GM12878 (cell line): ENCODE results near the gene KCTD17. TPM values are rescaled to one million over a fixed set of nuclear protein-coding genes. Genes with fewer than 3 reads are reported as not detected.

Experiments used
- ATAC-seq: fragments of 200-7000 bp; cut with Tn5 transposase; 3 replicates; pipeline ENCODE4 v1.9.1; 2020; ENCODE audit warnings: mild to moderate bottlenecking, moderate library complexity
- BruUV-seq: library from RNA; stranded (reverse); fragments of 400-500 nt; replicated peaks from 2 replicates; lab custom pipeline; 2021; lab: Mats Ljungman, UMichigan
- CTCF ChIA-PET: fragments of 300-600 bp; sonication (Branson Sonifier 250); formaldehyde crosslinking; extraction: SDS; loops from one replicate; lab custom pipeline; 2021; ENCODE audit warnings: inconsistent platforms; lab: Yijun Ruan, JAX
- POLR2A ChIA-PET: fragments of 350-600 bp; formaldehyde crosslinking; extraction: SDS; loops from one replicate; lab custom pipeline; 2021; ENCODE audit warnings: inconsistent platforms; lab: Charles Lee
- RAD21 ChIA-PET: fragments of 300-600 bp; sonication (Branson Sonifier 250); formaldehyde crosslinking; loops from one replicate; lab custom pipeline; 2023; ENCODE audit warnings: antibody characterized with exemption; ENCODE audit not compliant: unreplicated experiment; lab: Charles Lee
- SMC1A ChIA-PET: fragments of 300-600 bp; sonication (Branson Sonifier 250); formaldehyde crosslinking; loops from one replicate; lab custom pipeline; 2023; ENCODE audit not compliant: unreplicated experiment, uncharacterized antibody; lab: Charles Lee
- DNase-seq: peaks from one replicate; pipeline ENCODE4 v3.0.0-alpha.2; 2011; ENCODE audit warnings: low read depth, low spot score
- FAIRE-seq: peaks from 3 replicates; lab custom pipeline; 2011; peaks lifted over from hg19 to GRCh38; lab: Jason Lieb, UNC
- H2AFZ ChIP-seq: 2 replicates; pipeline ENCODE4 v1.6.0; 2011; ENCODE audit warnings: low read depth, low read length, control low read depth; ENCODE audit not compliant: control insufficient read depth
- H3K27ac ChIP-seq: 2 replicates; pipeline ENCODE4 v1.5.1; 2011; ENCODE audit warnings: control low read depth; ENCODE audit not compliant: control insufficient read depth, insufficient read depth
- H3K27me3 ChIP-seq, 2 experiments: replicated peaks in 1 of 2; 2 replicates each; pipeline versions ENCODE4 v1.6.0 to v1.6.1; 2011; ENCODE audit warnings: low read length in 1 of 2; ENCODE audit not compliant: control insufficient read depth in 2 of 2, insufficient read depth in 2 of 2
- H3K36me3 ChIP-seq, 2 experiments: 2 replicates each; pipeline ENCODE4 v1.5.1; 2011; ENCODE audit warnings: low read length in 1 of 2; ENCODE audit not compliant: control insufficient read depth in 2 of 2, insufficient read depth in 2 of 2
- H3K4me1 ChIP-seq: 2 replicates; pipeline ENCODE4 v1.6.1; 2011; ENCODE audit warnings: mild to moderate bottlenecking, low read length, moderate library complexity, mixed read lengths; ENCODE audit not compliant: control insufficient read depth, insufficient read depth
- H3K4me2 ChIP-seq: 2 replicates; pipeline ENCODE4 v1.6.0; 2011; ENCODE audit warnings: control low read depth; ENCODE audit not compliant: control insufficient read depth, insufficient read depth
- H3K4me3 ChIP-seq: fragments of 200-600 bp; sonication (generic); 2 replicates; pipeline ENCODE4 v1.5.1; 2016
- H3K79me2 ChIP-seq: 2 replicates; pipeline ENCODE4 v1.6.0; 2011; ENCODE audit warnings: low read length; ENCODE audit not compliant: control insufficient read depth, insufficient read depth
- H3K9ac ChIP-seq: 2 replicates; pipeline ENCODE4 v1.8.0; 2011; ENCODE audit warnings: low read length, control low read depth, mixed read lengths; ENCODE audit not compliant: control insufficient read depth, insufficient read depth
- H3K9me3 ChIP-seq: replicated peaks from 3 replicates; pipeline ENCODE4 v1.5.1; 2011; ENCODE audit warnings: mild to moderate bottlenecking, low read length; ENCODE audit not compliant: control insufficient read depth, insufficient read depth
- H4K20me1 ChIP-seq: 2 replicates; pipeline ENCODE4 v1.6.0; 2011; ENCODE audit not compliant: control insufficient read depth, insufficient read depth
- ETV6 ChIP-seq, 2 experiments: fragments of 450-650 bp in 1 of 2; IDR thresholded peaks in 1 of 2; conservative IDR thresholded peaks in 1 of 2; 2 replicates each; pipeline ENCODE4 v1.6.1; 2014; ENCODE audit warnings: antibody characterized with exemption in 1 of 2, borderline replicate concordance in 1 of 2, low read depth in 1 of 2, mild to moderate bottlenecking in 1 of 2, moderate library complexity in 1 of 2
- PKNOX1 ChIP-seq: fragments of 450-650 bp; IDR thresholded peaks from 2 replicates; pipeline ENCODE4 v1.6.1; 2016; ENCODE audit warnings: mild to moderate bottlenecking
- WGBS: methylation state at CpG from one replicate; pipeline ENCODE4 v1.1.6; 2016; ENCODE audit warnings: low lambda C conversion rate; ENCODE audit not compliant: insufficient replicate concordance, insufficient coverage; ENCODE audit errors: missing lambda C conversion rate; 5-methylcytosine and 5-hydroxymethylcytosine counted together
- in situ Hi-C: fragments of 300-500 bp; cut with MboI; formaldehyde crosslinking; loops from 9 replicates; pipeline ENCODE4 v1.14.3; 2018; ENCODE audit warnings: mixed read lengths
- intact Hi-C: fragments of 100-400 bp; cut with micrococcal nuclease; formaldehyde crosslinking; loops from one replicate; pipeline ENCODE4 v1.14.2; 2022; ENCODE audit not compliant: unreplicated experiment
- polyA plus RNA-seq, 11 experiments: library from polyadenylated mRNA; depleted of rRNA in 4 of 11; unstranded in 6 of 11; stranded (reverse) in 5 of 11; fragments of >200 nt; fragmentation: Nextera tagmentation in 4 of 11; fragmentation: Illumina TruSeq in 1 of 11; extraction: Ambion mirVana in 4 of 11; extraction: Trizol in 1 of 11; gene quantifications; 1 replicate in 1 of 11; 2 replicates in 10 of 11; pipeline versions ENCODE4 v1.2.1 to v1.2.3, GENCODE V29; 2011 to 2016; ENCODE audit warnings: inconsistent platforms in 2 of 11, missing spikeins in 2 of 11, low read depth in 1 of 11
- total RNA-seq, 4 experiments: library from RNA; depleted of rRNA in 3 of 4; stranded (reverse); fragments of >200 nt in 3 of 4; fragmentation: Illumina TruSeq in 1 of 4; extraction: Trizol in 1 of 4; gene quantifications; 2 replicates each; pipeline versions ENCODE4 v1.2.1 to v1.2.3, GENCODE V29; 2013 to 2021

The KCTD17 gene
- total and polyA plus RNA-seq, 10 of the 15 experiments (the other 5 are each of a cell fraction or from before 2014, with no cell fraction given): 0.16 to 18.4 (median 10.1) TPM; not detected in 1

DNA sequence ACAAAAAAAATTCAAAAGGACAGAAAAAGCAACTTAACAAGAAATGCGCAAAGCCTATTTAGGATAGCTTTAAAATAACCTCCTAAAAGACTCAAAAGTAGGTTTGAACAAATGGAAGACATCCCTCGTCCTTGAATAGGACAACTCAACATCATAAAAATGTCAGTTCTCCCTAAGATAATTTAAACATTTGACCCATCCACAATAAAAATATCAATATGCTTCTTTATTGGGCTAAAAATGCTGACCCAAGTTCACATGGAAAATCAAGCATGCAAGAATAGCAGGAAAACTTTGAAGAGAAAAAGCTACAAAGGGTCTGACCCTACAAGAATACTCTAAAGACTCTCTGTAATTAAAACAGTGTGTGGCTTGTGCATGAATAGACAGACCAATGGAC, 12.1 kb upstream of the KCTD17 start:
- ChIA-PET SMC1A (no interaction called here), CTCF (no interaction called here), POLR2A (interaction anchor here (0.7 kb wide), 1 partner anchor 1021 kb away, joined by 4 read pairs; no protein-coding TSS in a partner anchor), RAD21 (no interaction called here)
- no peak overlapping the region for H3K4me2 ChIP-seq
- H3K9me3 ChIP-seq: no peaks in the 10 kb centered on the region
- BruUV-seq: no TSS peak
- DNase-seq (no peak), ATAC-seq (no peak), FAIRE-seq (no peak)
- H3K27ac ChIP-seq: no peak overlapping the region
- H3K9ac ChIP-seq: no peak overlapping the region
- intact Hi-C loops: no loop called here
- no peak overlapping the region for H2AFZ ChIP-seq
- no peaks in the 10 kb centered on the region for H4K20me1 ChIP-seq
- in situ Hi-C loops: no loop called here
- H3K4me1 ChIP-seq: no peaks in the 10 kb centered on the region
- no peaks in the 10 kb centered on the region for H3K36me3 ChIP-seq
- WGBS: 58% methylated on average over 2 of the region's 2 CpGs
- no peak overlapping the region for H3K4me3 ChIP-seq
- no peaks in the 10 kb centered on the region for H3K79me2 ChIP-seq
- peaks cover 0 to 2% of the 10 kb centered on the region in 2 experiments; a peak in 2 of 4 replicates for H3K27me3 ChIP-seq
- TF ChIP-seq ETV6 (conservative IDR thresholded peaks at IDR 0.05 in 1 of 2, IDR thresholded peaks at IDR 0.05 in 1 of 2; ENCODE audit: borderline replicate concordance in 1 of 2, low read depth in 1 of 2): no peak
- TF ChIP-seq, all 136 proteins: peak for 0

- H3K4me2 ChIP-seq: no peak overlapping the region
- SMC1A ChIA-PET: interaction anchor here (1.0 to 2.4 kb wide), 6 partner anchors 15 to 263 kb away, joined by 3 to 11 read pairs (median 4); no protein-coding TSS in a partner anchor
- TF ChIP-seq PKNOX1: no peak
- WGBS: 24% methylated on average over 7 of the region's 7 CpGs
- CTCF ChIA-PET: interaction anchor here (0.9 to 4.6 kb wide), 31 partner anchors 10 to 496 kb away, joined by 3 to 39 read pairs (median 5); partner anchors contain the start of genes IFT27, MPST and TST
- FAIRE-seq (no peak), ATAC-seq (no peak), DNase-seq (no peak)
- no peaks in the 10 kb centered on the region for H3K36me3 ChIP-seq
- RAD21 ChIA-PET: interaction anchor here (1.4 to 2.8 kb wide), 5 partner anchors 63 to 261 kb away, joined by 3 to 21 read pairs (median 9); no protein-coding TSS in a partner anchor
- in situ Hi-C loops (no loop called here), intact Hi-C loops (loop anchor here (10.0 kb wide), 1 partner anchor 189 kb away; no protein-coding TSS in a partner anchor)
- no peak overlapping the region for H2AFZ ChIP-seq
- no TSS peak for BruUV-seq
- POLR2A ChIA-PET: no interaction called here
- no peaks in the 10 kb centered on the region for H4K20me1 ChIP-seq
- H3K27ac ChIP-seq: no peak overlapping the region
- H3K9me3 ChIP-seq: no peaks in the 10 kb centered on the region
- H3K4me1 ChIP-seq: peaks cover 10% of the 10 kb centered on the region
- H3K4me3 ChIP-seq: no peak overlapping the region
- peaks cover 0 to 2% of the 10 kb centered on the region in 2 experiments; a peak in 1 of 4 replicates for H3K27me3 ChIP-seq
- no peaks in the 10 kb centered on the region for H3K79me2 ChIP-seq
- H3K9ac ChIP-seq: no peak overlapping the region
These were observed 8.2 kb upstream of the KCTD17 start for GRCh38 chr22:37043209-37043827.
